GM19025 (cell line): Measurements from ENCODE around the gene IFTAP.
"Not testable (repeated sequence)": the region's sequence is repeated elsewhere in the genome, so short reads cannot be mapped to it uniquely, and the experiment has no call there.

Experiments
- ATAC-seq: cut with Tn5 transposase; IDR thresholded peaks from one replicate; pipeline ENCODE4 v1.9.1; 2021; ENCODE audit warnings: mild to moderate bottlenecking, low read depth, moderate library complexity; ENCODE audit not compliant: unreplicated experiment

Gene IFTAP, protein sequence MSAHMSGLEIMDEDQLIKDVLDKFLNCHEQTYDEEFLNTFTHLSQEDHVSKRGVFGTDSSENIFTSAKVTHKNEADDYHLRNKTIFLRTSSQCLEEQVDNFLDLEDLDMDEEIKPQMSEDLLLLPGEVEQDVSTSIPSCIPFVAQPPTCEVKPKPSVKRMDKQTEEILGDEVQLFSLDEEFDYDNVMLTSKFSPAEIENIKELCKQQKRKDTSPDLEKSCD

DNA sequence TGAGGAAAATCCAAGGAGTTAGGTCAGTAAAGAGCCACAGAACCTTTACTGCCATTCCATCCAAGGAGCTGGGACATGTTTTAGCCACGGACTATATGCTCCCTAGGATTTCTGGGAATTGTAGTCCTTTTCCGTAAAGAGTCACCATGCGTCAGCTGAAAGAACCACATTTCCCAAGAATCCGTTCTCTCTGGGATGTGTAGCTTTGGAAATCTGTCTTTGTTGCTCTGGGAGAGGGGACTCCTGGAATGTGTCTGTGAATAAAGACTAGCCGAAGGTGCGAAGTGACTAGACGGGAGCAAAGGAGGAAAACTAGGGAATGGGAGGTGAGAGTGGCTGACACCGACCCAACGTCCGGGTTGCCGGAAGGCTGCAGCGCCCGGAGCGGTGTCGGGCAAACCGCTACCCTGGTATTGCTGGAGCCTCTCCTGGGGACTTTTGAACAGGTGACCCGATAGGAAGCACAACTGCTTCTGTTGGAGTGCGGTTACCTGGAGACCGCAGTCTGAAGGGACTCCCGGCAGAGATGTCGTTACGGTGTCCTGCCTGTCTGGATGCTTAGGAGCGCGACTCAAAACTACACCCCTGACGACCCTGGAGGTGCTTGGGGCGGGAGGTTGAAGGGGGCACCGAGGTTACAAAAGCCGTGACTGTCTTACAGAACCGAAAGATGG, at the start of gene IFTAP:
TSS of gene IFTAP (plus strand) at position 187 of the 674 bp plus-strand sequence. CDS start 15,602 bp downstream, outside the sequence.
- peak; percentile 52 for ATAC-seq

DNA sequence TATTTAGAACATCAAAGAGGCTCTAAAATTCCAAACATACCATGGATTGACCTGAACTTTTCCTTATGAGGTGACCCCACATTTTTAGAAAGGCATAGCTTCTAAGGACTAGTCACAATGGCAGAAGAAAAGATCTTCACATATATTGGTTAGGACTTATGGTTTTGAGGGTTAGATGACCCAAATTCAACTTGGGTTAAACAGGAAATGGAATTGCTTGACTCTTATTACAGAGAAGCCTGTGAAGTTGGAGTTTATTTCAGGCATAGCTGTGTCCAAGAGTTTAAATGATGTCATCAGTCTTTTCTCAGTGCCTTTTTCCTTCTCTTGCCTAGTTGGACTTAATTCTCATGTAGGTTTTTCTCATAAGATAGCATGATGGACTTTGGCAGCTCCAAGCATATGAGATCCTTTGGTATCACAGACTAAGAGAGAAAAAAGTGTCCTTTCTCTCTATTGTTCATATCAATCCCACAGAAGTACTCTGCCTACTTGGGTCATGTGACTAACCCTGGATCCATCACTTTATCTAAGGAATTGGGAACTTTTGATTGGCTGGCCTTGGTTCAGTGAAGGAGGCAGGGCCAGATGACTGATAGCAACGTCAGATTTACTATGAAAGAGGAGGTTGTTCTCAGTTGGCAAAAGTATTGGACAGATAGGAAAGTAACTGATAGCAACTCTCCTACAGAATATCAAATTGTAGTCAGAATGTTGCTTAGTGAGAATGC, 43.8 kb upstream of the IFTAP start:
- ATAC-seq = no peak

DNA sequence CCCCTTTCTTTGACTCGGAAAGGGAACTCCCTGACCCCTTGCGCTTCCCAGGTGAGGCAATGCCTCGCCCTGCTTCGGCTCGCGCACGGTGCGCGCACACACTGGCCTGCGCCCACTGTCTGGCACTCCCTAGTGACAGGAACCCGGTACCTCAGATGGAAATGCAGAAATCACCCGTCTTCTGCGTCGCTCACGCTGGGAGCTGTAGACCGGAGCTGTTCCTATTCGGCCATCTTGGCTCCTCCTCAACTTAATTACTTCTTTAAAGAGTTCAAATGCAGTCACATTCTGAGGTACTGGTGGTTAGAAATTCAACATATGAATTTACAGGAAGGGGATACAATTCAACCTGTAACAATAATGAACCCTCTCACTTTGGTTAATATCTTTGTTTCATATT, 36.9 kb upstream of the IFTAP start:
- not testable (repeated sequence) for ATAC-seq

DNA sequence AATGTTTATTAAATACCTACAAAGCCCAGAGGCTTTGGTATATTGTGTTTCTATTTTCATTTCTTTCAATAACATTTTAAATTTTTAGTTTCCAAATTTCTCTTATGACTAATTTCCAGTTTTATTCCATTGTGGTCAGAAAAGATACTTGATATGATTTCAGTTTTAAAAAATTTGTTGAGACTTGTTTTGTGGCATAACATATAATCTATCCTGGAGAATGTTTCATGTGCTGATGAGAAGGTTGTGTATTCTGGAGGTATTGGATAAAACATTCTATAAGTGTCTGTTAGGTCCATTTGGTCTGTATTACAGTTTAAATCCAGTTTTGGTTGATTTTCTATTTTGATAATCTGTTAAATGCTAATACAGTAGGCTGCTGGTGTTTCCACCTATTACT, 36.3 kb upstream of the IFTAP start:
- no peak for ATAC-seq

DNA sequence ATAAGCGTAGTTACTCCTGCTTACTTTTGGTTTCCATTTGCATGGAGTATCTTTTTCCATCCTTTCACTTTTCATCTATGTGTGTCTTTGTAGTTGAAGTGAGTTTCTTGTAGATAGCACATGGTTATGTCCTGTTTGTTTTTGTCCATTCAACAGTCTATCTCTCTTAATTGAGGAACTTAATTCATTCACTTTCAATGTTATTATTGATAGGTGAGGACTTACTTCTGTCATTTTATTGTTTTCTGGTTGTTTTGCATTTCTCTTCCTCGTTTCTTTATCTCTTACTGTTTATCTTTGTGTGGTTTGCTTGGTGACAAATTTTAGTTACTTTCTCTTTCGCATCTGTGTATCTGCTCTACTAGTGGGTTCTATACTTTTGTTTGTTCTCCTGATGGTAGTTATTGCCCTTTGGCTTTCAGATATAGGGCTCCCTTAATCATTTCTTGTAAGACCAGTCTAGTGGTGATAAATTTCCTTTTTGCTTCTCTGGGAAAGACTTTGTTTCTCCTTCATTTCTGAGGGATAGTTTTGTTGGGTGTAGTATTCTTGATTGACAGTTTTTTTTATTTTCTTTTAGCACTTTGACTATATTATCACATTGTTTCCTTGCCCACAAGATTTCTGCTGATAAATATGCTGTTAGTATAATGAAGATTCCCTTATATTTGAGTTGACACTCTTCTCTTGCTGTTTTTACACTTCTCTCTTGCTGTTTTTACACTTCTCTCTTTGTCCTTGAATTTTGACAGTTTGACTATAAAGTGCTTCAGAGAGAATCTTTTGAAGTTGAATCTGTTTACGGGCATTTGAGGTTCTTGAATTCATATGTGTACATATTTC, 35.5 kb upstream of the IFTAP start:
- ATAC-seq = peak; percentile 94

DNA sequence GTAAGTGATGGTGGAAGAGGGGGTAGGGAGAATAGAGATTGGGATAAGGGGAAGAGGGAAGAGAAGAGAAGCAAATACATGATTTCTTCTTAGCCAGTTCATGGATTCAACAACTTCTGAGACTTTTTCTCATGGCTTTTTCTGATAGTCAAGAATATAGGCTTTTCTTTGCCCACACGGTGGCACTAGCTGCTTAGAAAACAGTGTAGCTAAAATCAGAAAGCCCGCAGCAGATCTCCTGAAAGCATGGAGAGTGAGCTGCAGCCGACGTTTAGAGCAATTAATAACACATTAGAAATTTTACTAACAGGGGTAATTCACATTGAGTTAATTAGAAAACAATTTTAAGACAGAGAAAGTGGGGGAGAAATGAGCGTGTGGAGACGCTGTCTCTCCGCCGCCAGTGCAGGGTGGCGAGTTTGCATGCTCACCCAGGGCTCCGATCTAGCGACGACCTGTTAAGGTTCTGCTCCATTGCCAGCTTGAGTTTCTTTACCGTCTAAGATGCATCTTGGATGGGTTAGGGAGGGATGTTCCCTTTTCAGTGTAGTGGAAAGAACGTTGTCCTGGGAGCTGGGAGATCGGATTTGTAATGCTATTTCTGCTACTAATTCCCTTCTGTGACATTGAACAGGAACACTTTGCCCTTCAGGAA, 29.8 kb upstream of the IFTAP start:
- peak; percentile 59 for ATAC-seq

DNA sequence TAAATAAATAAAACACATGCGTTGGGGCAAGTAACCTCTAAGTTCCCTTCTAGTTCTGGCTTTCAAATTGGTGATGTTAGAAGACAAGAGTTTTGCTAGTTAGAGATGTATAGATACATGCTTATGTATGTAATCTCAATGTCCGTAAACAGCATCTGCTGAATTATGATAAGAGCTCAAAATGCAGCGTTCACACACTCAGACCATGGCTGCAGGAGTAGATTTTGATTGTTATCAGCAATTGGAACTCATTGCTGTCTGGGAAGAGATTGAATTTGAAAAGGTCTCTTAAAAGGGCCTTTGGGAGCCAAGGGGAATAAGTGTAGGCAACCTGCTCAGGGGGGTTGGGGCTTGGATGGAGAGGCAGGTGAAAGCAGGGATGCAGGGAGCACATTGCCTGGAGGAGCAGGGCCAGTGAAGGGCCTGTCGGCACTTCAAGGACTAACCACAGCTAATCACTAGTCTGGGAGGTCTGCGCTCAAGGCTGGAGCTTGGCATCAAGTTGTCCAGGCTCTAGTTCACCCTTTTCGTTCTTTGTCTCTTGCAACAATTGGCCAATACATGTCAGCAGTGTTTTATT, 29.2 kb upstream of the IFTAP start:
- ATAC-seq = no peak

DNA sequence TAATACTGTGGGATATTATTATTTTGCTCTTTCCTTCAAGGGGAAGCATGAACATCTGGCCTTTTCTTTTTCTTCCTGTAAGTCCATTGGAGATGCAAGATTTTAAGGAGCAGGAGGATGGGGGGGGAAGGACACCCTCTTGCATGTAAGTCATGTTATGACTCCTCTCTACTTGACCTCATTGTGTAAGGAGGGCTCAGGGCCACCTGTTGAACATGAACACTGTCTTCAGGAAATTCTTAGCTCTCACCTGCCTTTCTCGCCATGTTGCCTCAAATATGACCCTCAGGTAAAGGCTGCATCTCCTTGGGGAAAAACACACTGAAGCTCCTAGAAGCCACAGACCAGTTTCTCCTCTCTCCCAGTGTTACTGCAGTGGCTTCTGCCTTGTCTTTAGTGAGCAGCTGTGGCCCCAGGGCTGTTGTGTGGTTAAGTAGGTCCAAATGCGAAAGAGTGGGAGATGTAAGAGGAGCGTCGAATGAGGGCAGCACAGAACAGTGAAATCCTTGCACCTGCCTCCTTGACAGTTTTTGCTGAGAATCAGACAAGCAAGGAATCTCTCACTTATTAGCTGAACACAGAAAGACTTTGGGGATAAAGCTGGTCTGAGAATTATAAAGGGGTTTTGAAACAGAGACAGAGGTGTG, 27.8 kb upstream of the IFTAP start:
- ATAC-seq = no peak

DNA sequence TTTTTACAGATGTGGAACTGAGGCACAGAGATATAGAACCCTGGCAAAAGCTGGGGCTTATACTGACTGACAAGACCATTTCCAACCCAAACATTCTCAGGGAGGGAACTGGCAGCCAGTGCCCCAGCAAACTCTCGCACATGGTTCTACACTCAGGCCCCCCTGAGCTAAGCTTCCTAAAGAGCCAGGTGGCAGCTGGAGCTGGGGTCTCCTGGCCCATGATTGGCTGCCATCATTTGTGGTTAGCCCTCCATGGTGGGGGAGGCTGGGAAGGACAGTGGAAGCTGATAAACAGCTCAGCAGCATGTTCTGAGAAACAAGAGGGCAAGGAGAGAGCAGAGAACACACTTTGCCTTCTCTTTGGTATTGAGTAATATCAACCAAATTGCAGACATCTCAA, 26.6 kb upstream of the IFTAP start, which contains the start of gene RAG1:
TSS of gene RAG1 (plus strand) at position 314 of the 400 bp plus-strand sequence. CDS start 5,298 bp downstream, outside the sequence.
- ATAC-seq = no peak

DNA sequence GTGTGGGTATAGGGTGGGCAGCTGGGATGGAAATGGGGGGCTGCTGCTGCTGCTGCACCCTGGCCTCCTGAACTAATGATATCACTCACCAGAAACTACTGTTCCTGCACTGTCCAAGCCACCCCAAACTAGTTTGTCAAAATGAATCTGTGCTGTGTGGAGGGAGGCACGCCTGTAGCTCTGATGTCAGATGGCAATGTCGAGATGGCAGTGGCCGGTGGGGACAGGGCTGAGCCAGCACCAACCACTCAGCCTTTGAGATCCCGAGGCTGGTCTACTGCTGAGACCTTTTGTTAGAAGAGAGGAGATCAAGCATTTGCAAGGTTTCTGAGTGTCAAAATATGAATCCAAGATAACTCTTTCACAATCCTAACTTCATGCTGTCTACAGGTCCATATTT, 25.2 kb upstream of the IFTAP start:
- ATAC-seq = no peak

DNA sequence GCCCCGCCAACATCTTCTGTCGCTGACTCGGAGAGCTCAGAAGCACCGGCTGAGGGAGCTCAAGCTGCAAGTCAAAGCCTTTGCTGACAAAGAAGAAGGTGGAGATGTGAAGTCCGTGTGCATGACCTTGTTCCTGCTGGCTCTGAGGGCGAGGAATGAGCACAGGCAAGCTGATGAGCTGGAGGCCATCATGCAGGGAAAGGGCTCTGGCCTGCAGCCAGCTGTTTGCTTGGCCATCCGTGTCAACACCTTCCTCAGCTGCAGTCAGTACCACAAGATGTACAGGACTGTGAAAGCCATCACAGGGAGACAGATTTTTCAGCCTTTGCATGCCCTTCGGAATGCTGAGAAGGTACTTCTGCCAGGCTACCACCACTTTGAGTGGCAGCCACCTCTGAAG, 19.8 kb upstream of the IFTAP start:
- ATAC-seq = no peak

DNA sequence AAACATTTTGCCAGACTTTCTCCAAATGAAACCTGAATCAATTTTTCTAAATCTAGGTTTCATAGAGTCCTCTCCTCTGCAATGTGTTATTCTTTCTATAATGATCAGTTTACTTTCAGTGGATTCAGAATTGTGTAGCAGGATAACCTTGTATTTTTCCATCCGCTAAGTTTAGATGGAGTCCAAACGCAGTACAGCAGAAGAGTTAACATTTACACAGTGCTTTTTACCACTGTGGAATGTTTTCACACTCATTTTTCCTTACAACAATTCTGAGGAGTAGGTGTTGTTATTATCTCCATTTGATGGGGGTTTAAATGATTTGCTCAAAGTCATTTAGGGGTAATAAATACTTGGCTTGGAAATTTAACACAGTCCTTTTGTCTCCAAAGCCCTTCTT, 16.9 kb upstream of the IFTAP start:
- ATAC-seq = no peak

DNA sequence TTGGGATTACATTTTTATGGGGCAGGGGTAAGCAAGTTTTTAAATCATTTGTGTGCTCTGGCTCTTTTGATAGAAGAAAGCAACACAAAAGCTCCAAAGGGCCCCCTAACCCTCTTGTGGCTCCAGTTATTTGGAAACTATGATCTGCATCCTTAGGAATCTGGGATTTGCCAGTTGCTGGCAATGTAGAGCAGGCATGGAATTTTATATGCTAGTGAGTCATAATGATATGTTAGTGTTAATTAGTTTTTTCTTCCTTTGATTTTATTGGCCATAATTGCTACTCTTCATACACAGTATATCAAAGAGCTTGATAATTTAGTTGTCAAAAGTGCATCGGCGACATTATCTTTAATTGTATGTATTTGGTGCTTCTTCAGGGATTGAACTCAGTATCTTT, 16.4 kb upstream of the IFTAP start:
- no peak for ATAC-seq

DNA sequence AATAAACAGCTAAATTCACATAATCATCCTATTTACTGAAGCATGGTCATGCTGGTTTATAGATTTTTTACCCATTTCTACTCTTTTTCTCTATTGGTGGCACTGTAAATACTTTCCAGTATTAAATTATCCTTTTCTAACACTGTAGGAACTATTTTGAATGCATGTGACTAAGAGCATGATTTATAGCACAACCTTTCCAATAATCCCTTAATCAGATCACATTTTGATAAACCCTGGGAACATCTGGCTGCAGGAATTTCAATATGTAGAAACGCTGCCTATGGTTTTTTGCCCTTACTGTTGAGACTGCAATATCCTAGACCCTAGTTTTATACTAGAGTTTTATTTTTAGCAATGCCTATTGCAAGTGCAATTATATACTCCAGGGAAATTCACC, 15.8 kb upstream of the IFTAP start:
- ATAC-seq = no peak

DNA sequence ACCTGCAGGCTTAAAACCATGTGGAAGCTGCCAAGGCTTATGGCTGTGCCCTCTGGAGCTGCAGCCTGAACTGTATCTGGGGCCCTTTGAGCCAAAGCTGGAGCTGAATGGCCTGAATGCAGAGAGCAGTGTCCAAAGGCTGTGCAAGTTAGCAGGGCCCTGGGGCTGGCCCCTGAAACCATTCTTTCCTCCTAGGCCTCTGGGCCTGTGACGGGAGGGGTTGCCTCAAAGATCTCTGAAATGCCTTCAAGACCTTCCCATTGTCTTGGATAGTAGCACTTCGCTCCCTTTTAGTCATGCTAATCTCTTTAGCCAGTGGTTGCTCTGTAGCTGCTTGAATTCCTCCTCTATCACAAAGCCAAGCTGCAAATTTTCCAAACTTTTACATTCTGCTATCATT, 12.8 kb upstream of the IFTAP start:
- no peak for ATAC-seq

DNA sequence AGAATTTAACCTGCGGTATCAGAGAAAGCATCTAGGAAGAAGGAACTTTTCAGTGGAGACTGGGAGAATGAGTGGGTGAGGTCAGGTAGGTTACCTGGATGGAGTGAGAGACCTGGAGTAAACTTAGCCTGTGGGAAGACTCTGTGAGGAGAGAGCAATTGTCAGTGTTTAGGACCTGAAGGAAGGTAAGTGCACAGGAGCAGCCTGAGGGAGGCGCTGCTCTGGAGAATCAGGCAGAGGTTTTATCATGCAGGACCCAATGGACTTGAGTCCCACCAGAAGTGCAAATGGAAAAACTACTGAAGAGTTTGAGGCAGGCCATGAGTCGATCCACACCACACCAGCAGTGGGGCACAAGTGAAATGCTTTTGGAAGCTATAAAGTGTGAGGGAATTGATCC, 10.6 kb upstream of the IFTAP start:
- no peak for ATAC-seq

DNA sequence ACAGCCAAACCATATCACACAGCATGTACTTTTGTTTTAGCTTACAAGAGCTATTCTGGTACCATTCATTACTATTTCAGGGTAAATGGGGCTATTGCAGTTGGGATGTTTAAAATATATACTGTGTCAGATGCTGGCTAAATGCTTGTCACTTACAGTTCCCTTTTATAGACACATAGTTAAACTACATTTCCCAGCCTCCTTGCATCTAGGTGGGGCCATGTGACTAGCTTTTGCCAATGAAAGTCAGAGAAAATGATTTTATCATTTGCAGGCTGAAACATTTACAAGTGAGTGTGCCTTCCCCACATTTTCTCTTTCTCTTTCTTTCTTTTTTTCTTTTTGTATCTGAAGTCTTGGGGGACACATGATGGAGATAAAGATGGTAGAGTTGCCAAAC, 7.8 kb upstream of the IFTAP start:
- ATAC-seq = no peak

DNA sequence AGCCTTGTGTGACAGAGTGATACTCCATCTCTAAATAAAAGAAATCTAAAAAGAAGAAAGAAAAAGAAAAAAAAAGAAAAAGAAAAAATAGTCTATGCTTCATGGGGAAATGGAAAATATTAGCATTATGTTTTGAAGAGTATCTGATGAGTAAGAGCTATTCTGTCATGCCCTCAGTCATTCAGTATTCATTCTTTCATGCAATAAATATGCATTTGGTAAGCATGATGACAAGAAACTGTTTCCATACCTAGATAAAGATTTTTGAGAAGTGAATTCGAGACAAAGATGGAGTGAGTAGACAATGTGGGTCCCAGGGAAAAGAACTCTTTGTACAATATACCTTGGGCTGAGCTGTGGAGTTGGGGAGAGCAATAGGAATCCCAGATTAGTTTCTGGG, 6.2 kb upstream of the IFTAP start:
- ATAC-seq = no peak

DNA sequence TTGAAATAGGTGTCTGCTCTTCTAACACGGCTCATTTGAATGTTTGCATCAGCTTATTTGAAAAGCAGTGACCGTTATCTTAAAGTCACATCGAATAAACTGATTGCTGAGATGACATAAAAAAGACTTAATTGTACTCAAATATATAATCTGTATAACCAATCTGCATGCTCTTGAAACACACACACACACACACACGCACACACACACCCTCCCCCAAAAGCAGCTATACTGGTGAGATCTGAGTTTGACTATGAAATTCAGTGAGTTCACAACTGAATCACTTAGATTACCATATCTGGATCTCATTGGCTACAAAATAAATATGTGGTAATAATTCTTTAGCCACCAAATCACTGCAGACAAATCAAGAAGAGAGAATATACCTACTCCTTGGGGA, 3.8 kb upstream of the IFTAP start:
- ATAC-seq = no peak
